ENCODE data around the gene ARMCX1.

DNA sequence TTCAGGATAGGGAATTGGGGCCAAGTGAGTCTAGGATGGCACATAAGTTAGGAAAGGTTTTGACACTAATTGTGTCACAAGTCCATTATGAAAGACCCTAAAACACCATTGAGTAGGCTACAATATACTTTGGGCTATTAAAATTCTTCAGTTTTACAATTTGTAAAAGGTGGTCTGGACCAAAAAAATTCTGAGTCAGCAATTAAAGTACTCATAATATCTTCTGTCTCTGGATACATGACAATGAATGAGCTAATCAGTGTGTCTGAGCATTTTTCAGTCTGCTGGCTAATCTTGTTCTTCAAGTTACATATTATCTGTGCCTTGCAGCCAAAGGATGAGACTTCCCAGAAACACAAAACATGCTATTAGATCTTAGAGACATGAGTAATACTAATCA, 14.3 kb downstream of the ARMCX1 start:
- TF ChIP-seq, protein P1, sequence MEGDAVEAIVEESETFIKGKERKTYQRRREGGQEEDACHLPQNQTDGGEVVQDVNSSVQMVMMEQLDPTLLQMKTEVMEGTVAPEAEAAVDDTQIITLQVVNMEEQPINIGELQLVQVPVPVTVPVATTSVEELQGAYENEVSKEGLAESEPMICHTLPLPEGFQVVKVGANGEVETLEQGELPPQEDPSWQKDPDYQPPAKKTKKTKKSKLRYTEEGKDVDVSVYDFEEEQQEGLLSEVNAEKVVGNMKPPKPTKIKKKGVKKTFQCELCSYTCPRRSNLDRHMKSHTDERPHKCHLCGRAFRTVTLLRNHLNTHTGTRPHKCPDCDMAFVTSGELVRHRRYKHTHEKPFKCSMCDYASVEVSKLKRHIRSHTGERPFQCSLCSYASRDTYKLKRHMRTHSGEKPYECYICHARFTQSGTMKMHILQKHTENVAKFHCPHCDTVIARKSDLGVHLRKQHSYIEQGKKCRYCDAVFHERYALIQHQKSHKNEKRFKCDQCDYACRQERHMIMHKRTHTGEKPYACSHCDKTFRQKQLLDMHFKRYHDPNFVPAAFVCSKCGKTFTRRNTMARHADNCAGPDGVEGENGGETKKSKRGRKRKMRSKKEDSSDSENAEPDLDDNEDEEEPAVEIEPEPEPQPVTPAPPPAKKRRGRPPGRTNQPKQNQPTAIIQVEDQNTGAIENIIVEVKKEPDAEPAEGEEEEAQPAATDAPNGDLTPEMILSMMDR (IDR thresholded peaks at IDR 0.05 in 8 of 11, conservative IDR thresholded peaks at IDR 0.05 in 3 of 11) = no peak
- no peak for TF ChIP-seq POLR2A (IDR thresholded peaks at IDR 0.05)

Data from spleen (tissue), 7 donors.